Natural killer cell treated with Interleukin-12 subunit alpha and Interleukin-12 subunit beta and Interleukin-15 and Interleukin-18, amount 100 ng/mL, for 72 hours (primary cell): ENCODE data around the gene S100A1. TPM values are rescaled to one million over a fixed set of nuclear protein-coding genes. Genes with fewer than 3 reads are reported as not detected.

Experiments
- ATAC-seq, 2 donors: fragments of 150-1000 bp; cut with Tn5 transposase in 1 of 2; sonication (Bioruptor Pico), chemical (Tn5 transposase) in 1 of 2; 2 replicates each; pipeline ENCODE4 v1.10.0; 2021
- DNase-seq: peaks from one replicate; pipeline ENCODE4 v3.0.0; 2022; ENCODE audit warnings: low spot score
- H3K27ac Mint-ChIP-seq, 2 donors: 1 replicate in 1 of 2; 2 replicates in 1 of 2; pipeline ENCODE4 v1.8.0; 2022; ENCODE audit warnings: mixed read lengths in 2 of 2, mild to moderate bottlenecking in 1 of 2, moderate library complexity in 1 of 2
- H3K27me3 Mint-ChIP-seq, 2 donors: 1 replicate in 1 of 2; 2 replicates in 1 of 2; pipeline ENCODE4 v1.8.0; 2022; ENCODE audit warnings: mixed read lengths in 2 of 2
- H3K36me3 Mint-ChIP-seq: one replicate; pipeline ENCODE4 v1.8.0; 2022; ENCODE audit warnings: mixed read lengths
- H3K4me1 Mint-ChIP-seq, 2 donors: 1 replicate in 1 of 2; 2 replicates in 1 of 2; pipeline ENCODE4 v1.8.0; 2022; ENCODE audit warnings: low read depth in 2 of 2, mixed read lengths in 2 of 2, mild to moderate bottlenecking in 1 of 2
- H3K4me3 Mint-ChIP-seq: one replicate; pipeline ENCODE4 v1.8.0; 2022; ENCODE audit warnings: mixed read lengths
- H3K9me3 Mint-ChIP-seq: 2 replicates; pipeline ENCODE4 v1.8.0; 2022; ENCODE audit warnings: mixed read lengths
- total RNA-seq, 2 donors: library from RNA; stranded (reverse); gene quantifications; one replicate each; pipeline ENCODE4 v1.2.3, GENCODE V29; 2022

Gene S100A1
- total RNA-seq, 2 donors from 2014 or later: not detected

- no peaks in the 10 kb centered on the region for H3K9me3 Mint-ChIP-seq
- peaks cover 0 to 5% of the 10 kb centered on the region in 2 donors for H3K4me1 Mint-ChIP-seq
- ATAC-seq (no peak), DNase-seq (no peak)
- H3K36me3 Mint-ChIP-seq: no peaks in the 10 kb centered on the region
- peaks cover 0 to 3% of the 10 kb centered on the region in 2 donors for H3K27me3 Mint-ChIP-seq
- no peak overlapping the region for H3K27ac Mint-ChIP-seq
- no peak overlapping the region for H3K4me3 Mint-ChIP-seq
Observed at GRCh38 chr1:153614189-153614900, 13.9 kb upstream of the S100A1 start.

- no peak overlapping the region for H3K27ac Mint-ChIP-seq
- ATAC-seq (no peak), DNase-seq (no peak)
- no peaks in the 10 kb centered on the region for H3K9me3 Mint-ChIP-seq
- H3K36me3 Mint-ChIP-seq: no peaks in the 10 kb centered on the region
- H3K27me3 Mint-ChIP-seq: peaks cover 0 to 3% of the 10 kb centered on the region in 2 donors
- H3K4me3 Mint-ChIP-seq: no peak overlapping the region
- H3K4me1 Mint-ChIP-seq: peaks cover 0 to 5% of the 10 kb centered on the region in 2 donors
Observed at GRCh38 chr1:153614906-153615305, 13.3 kb upstream of the S100A1 start.

GRCh38 chr1:153615406-153615805 lies 12.8 kb upstream of the S100A1 start:
- DNase-seq (no peak), ATAC-seq (no peak)
- no peak overlapping the region for H3K27ac Mint-ChIP-seq
- H3K9me3 Mint-ChIP-seq: no peaks in the 10 kb centered on the region
- H3K4me1 Mint-ChIP-seq: peaks cover 0 to 5% of the 10 kb centered on the region in 2 donors
- H3K36me3 Mint-ChIP-seq: no peaks in the 10 kb centered on the region
- H3K27me3 Mint-ChIP-seq: peaks cover 0 to 3% of the 10 kb centered on the region in 2 donors
- no peak overlapping the region for H3K4me3 Mint-ChIP-seq

GRCh38 chr1:153616144-153616916 lies 11.9 kb upstream of the S100A1 start, which contains the start of gene S100A14:
S100A14 (minus strand) TSS chr1:153616325; CDS start chr1:153615858, 467 bp downstream.
- Mint-ChIP-seq H3K4me1 (peaks cover 0 to 5% of the 10 kb centered on the region in 2 donors), H3K27me3 (peaks cover 0 to 2% of the 10 kb centered on the region in 2 donors), H3K27ac (no peak within 1 kb of the TSS), H3K4me3 (no peak within 1 kb of the TSS), H3K9me3 (no peaks in the 10 kb centered on the region), H3K36me3 (no peaks in the 10 kb centered on the region)
- no peak for ATAC-seq
- DNase-seq: no peak

- Mint-ChIP-seq H3K9me3 (no peaks in the 10 kb centered on the region), H3K27ac (no peak overlapping the region), H3K4me1 (peaks cover 0 to 5% of the 10 kb centered on the region in 2 donors), H3K36me3 (no peaks in the 10 kb centered on the region), H3K27me3 (no peaks in the 10 kb centered on the region), H3K4me3 (no peak overlapping the region)
- DNase-seq (no peak), ATAC-seq (no peak)
Observed at GRCh38 chr1:153616917-153617311, 11.3 kb upstream of the S100A1 start.

- ATAC-seq: peak; percentile 85 to 90
- peak; percentile 69 for DNase-seq
- H3K27me3 Mint-ChIP-seq: no peaks in the 10 kb centered on the region
- peaks cover 0 to 5% of the 10 kb centered on the region in 2 donors for H3K4me1 Mint-ChIP-seq
- H3K36me3 Mint-ChIP-seq: no peaks in the 10 kb centered on the region
- H3K9me3 Mint-ChIP-seq: no peaks in the 10 kb centered on the region
- peak overlapping the region in 1 of 2 donors; percentile 39 for H3K27ac Mint-ChIP-seq
- H3K4me3 Mint-ChIP-seq: no peak overlapping the region
Observed at GRCh38 chr1:153617663-153618062, 10.6 kb upstream of the S100A1 start.

- ATAC-seq (no peak), DNase-seq (no peak)
- Mint-ChIP-seq H3K4me3 (no peak overlapping the region), H3K27ac (no peak overlapping the region), H3K27me3 (no peaks in the 10 kb centered on the region), H3K4me1 (peaks cover 0 to 5% of the 10 kb centered on the region in 2 donors), H3K9me3 (no peaks in the 10 kb centered on the region), H3K36me3 (no peaks in the 10 kb centered on the region)
Observed at GRCh38 chr1:153619171-153619570, 9.1 kb upstream of the S100A1 start.

GRCh38 chr1:153623101-153623500 lies 5.1 kb upstream of the S100A1 start:
- Mint-ChIP-seq H3K27me3 (peaks cover 0 to 8% of the 10 kb centered on the region in 2 donors), H3K27ac (no peak overlapping the region), H3K4me3 (no peak overlapping the region), H3K4me1 (peaks cover 0 to 11% of the 10 kb centered on the region in 2 donors), H3K9me3 (no peaks in the 10 kb centered on the region), H3K36me3 (no peaks in the 10 kb centered on the region)
- DNase-seq (no peak), ATAC-seq (no peak)

- no peak overlapping the region for H3K4me3 Mint-ChIP-seq
- no peak for ATAC-seq
- no peaks in the 10 kb centered on the region for H3K36me3 Mint-ChIP-seq
- H3K27ac Mint-ChIP-seq: no peak overlapping the region
- H3K4me1 Mint-ChIP-seq: peaks cover 0 to 11% of the 10 kb centered on the region in 2 donors
- H3K9me3 Mint-ChIP-seq: no peaks in the 10 kb centered on the region
- DNase-seq: no peak
- H3K27me3 Mint-ChIP-seq: peaks cover 0 to 8% of the 10 kb centered on the region in 2 donors
Observed at GRCh38 chr1:153624965-153625611, 3.1 kb upstream of the S100A1 start.

GRCh38 chr1:153626477-153626903 lies 1.7 kb upstream of the S100A1 start:
- H3K4me1 Mint-ChIP-seq: peaks cover 0 to 11% of the 10 kb centered on the region in 2 donors
- no peak overlapping the region for H3K27ac Mint-ChIP-seq
- no peak overlapping the region for H3K4me3 Mint-ChIP-seq
- H3K36me3 Mint-ChIP-seq: no peaks in the 10 kb centered on the region
- no peaks in the 10 kb centered on the region for H3K9me3 Mint-ChIP-seq
- ATAC-seq: no peak
- DNase-seq: no peak
- H3K27me3 Mint-ChIP-seq: peaks cover 0 to 8% of the 10 kb centered on the region in 2 donors

- H3K4me3 Mint-ChIP-seq: no peak within 1 kb of the TSS
- ATAC-seq (peak; percentile 26 to 54), DNase-seq (no peak)
- peaks cover 0 to 8% of the 10 kb centered on the region in 2 donors for H3K27me3 Mint-ChIP-seq
- no peaks in the 10 kb centered on the region for H3K9me3 Mint-ChIP-seq
- no peaks in the 10 kb centered on the region for H3K36me3 Mint-ChIP-seq
- H3K4me1 Mint-ChIP-seq: peaks cover 0 to 11% of the 10 kb centered on the region in 2 donors
- no peak within 1 kb of the TSS for H3K27ac Mint-ChIP-seq
Observed at GRCh38 chr1:153626904-153627714, 1.1 kb upstream of the S100A1 start, which contains the start of gene S100A13. S100A13 (minus strand) TSS chr1:153627505; CDS start chr1:153626472, 1,033 bp downstream.

GRCh38 chr1:153628638-153629342 lies 556 bp downstream of the S100A1 start:
- H3K4me3 Mint-ChIP-seq: no peak overlapping the region
- no peak for ATAC-seq

More at GRCh38 chr1:153628638-153629342, 556 bp downstream of the S100A1 start:
- Mint-ChIP-seq H3K4me1 (peaks cover 15 to 25% of the 10 kb centered on the region in 2 donors), H3K27ac (no peak overlapping the region), H3K36me3 (no peaks in the 10 kb centered on the region), H3K27me3 (peaks cover 0 to 8% of the 10 kb centered on the region in 2 donors), H3K9me3 (no peaks in the 10 kb centered on the region)
- DNase-seq: no peak
